Stomach (tissue), 4 donors: ENCODE results near the gene ERC2.

ENCODE experiments used
- POLR2AphosphoS5 ChIP-seq, 3 donors: sonication (generic); formaldehyde crosslinking; IDR thresholded peaks; one replicate each; pipeline ENCODE4 v1.6.1; 2016; ENCODE audit warnings: antibody characterized with exemption in 3 of 3
- TF ChIP-seq, protein P1 (sequence below), 7 experiments: fragments of 450-650 bp in 4 of 7; fragments of 200-600 bp in 3 of 7; sonication (generic) in 3 of 7; IDR thresholded peaks; one replicate each; pipeline ENCODE4 v1.5.1; 2016 to 2019; ENCODE audit warnings: antibody characterized with exemption in 7 of 7, control low read depth in 2 of 7, mild to moderate bottlenecking in 1 of 7

DNA sequence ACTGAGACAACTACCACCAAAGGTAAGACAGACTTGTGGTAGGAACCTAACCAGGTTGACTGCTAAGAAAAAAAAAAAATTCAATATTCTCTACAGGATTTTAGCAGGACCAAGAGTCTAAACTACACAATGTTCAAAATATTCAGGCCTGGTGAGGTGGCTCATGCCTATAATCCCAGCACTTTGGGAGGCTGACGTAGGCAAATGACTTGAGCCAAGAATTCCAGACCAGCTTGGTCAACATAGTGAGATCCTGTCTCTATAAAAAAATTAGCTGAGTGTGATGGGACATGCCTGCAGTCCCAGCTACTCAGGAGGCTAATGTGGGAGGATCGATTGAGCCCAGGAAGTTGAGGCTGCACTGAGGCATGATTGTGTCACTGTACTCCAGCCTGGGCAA lies 639.6 kb downstream of the ERC2 start:
- no peak for TF ChIP-seq POLR2AphosphoS5 (IDR thresholded peaks at IDR 0.05)
- TF ChIP-seq, protein P1, sequence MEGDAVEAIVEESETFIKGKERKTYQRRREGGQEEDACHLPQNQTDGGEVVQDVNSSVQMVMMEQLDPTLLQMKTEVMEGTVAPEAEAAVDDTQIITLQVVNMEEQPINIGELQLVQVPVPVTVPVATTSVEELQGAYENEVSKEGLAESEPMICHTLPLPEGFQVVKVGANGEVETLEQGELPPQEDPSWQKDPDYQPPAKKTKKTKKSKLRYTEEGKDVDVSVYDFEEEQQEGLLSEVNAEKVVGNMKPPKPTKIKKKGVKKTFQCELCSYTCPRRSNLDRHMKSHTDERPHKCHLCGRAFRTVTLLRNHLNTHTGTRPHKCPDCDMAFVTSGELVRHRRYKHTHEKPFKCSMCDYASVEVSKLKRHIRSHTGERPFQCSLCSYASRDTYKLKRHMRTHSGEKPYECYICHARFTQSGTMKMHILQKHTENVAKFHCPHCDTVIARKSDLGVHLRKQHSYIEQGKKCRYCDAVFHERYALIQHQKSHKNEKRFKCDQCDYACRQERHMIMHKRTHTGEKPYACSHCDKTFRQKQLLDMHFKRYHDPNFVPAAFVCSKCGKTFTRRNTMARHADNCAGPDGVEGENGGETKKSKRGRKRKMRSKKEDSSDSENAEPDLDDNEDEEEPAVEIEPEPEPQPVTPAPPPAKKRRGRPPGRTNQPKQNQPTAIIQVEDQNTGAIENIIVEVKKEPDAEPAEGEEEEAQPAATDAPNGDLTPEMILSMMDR (IDR thresholded peaks at IDR 0.05), result no peak
